Prostate gland (tissue), 2 donors: ENCODE measurements around the gene FGF2.

Experiments
- CTCF ChIP-seq, 4 experiments: fragments of 200-600 bp in 2 of 4; fragments of 450-650 bp in 2 of 4; sonication (generic) in 2 of 4; IDR thresholded peaks; 1 replicate in 3 of 4; 2 replicates in 1 of 4; pipeline ENCODE4 v1.5.1; 2016 to 2019; ENCODE audit warnings: antibody characterized with exemption in 4 of 4, mild to moderate bottlenecking in 2 of 4, moderate library complexity in 2 of 4
- POLR2A ChIP-seq: fragments of 450-650 bp; IDR thresholded peaks from one replicate; pipeline ENCODE4 v1.6.1; 2016; ENCODE audit warnings: antibody characterized with exemption, mild to moderate bottlenecking
- POLR2AphosphoS5 ChIP-seq: sonication (generic); formaldehyde crosslinking; IDR thresholded peaks from one replicate; pipeline ENCODE4 v1.6.1; 2017; ENCODE audit warnings: antibody characterized with exemption

GRCh38 chr4:122827258-122827878, 737 bp downstream of the FGF2 start:
- TF ChIP-seq CTCF (IDR thresholded peaks at IDR 0.05) (no peak), POLR2AphosphoS5 (no peak), POLR2A (no peak)
